OCI-LY7 (cell line): ENCODE data around the gene NOS2. TPM values are rescaled to one million over a fixed set of nuclear protein-coding genes. Genes with fewer than 3 reads are reported as not detected.
"Not testable (repeated sequence)": the region's sequence is repeated elsewhere in the genome, so short reads cannot be mapped to it uniquely, and the experiment has no call there.

Experiments used
- BruUV-seq: library from RNA; stranded (reverse); fragments of 400-500 nt; replicated peaks from 2 replicates; lab custom pipeline; 2021; lab: Mats Ljungman, UMichigan
- CTCF ChIA-PET: fragments of 300-600 bp; sonication (Branson Sonifier 250); formaldehyde crosslinking; loops from one replicate; lab custom pipeline; 2022; ENCODE audit warnings: antibody characterized with exemption; ENCODE audit not compliant: unreplicated experiment; lab: Charles Lee
- POLR2A ChIA-PET: fragments of 300-600 bp; sonication (Branson Sonifier 250); formaldehyde crosslinking; loops from one replicate; lab custom pipeline; 2022; ENCODE audit warnings: antibody characterized with exemption; lab: Charles Lee
- DNase-seq: peaks from one replicate; pipeline ENCODE4 v3.0.0-alpha.2; 2015; ENCODE audit warnings: low spot score
- H2AFZ ChIP-seq: fragments of 200-600 bp; sonication (generic), shearing (Covaris generic); 2 replicates; pipeline ENCODE4 v1.6.1; 2014; ENCODE audit warnings: mild to moderate bottlenecking, antibody characterized with exemption, low read length, moderate library complexity
- H3K27ac ChIP-seq: fragments of 200-600 bp; sonication (generic); 2 replicates; pipeline ENCODE4 v1.5.1; 2014; ENCODE audit warnings: mixed run types, low read depth, mild to moderate bottlenecking, moderate library complexity, low read length, inconsistent platforms; ENCODE audit not compliant: poor library complexity, severe bottlenecking
- H3K36me3 ChIP-seq: fragments of 200-600 bp; sonication (generic); 2 replicates; pipeline ENCODE4 v1.6.1; 2014; ENCODE audit warnings: mild to moderate bottlenecking, antibody characterized with exemption, low read length, moderate library complexity, mixed read lengths; ENCODE audit not compliant: insufficient read depth
- H3K4me1 ChIP-seq: fragments of 200-600 bp; sonication (generic); 2 replicates; pipeline ENCODE4 v1.5.1; 2014; ENCODE audit warnings: mild to moderate bottlenecking, low read length; ENCODE audit not compliant: insufficient read depth, poor library complexity, severe bottlenecking
- H3K4me2 ChIP-seq: fragments of 200-600 bp; sonication (generic); 2 replicates; pipeline ENCODE4 v1.6.1; 2014; ENCODE audit warnings: mild to moderate bottlenecking, low read length
- H3K4me3 ChIP-seq: fragments of 200-600 bp; sonication (generic); 2 replicates; pipeline ENCODE4 v1.5.1; 2014; ENCODE audit warnings: mild to moderate bottlenecking, low read depth, low read length; ENCODE audit not compliant: poor library complexity, severe bottlenecking
- H3K79me2 ChIP-seq: fragments of 200-600 bp; sonication (generic); 2 replicates; pipeline ENCODE4 v1.6.1; 2016; ENCODE audit warnings: low read depth, mild to moderate bottlenecking, low read length, moderate library complexity, mixed read lengths; ENCODE audit not compliant: insufficient read depth
- H3K9me2 ChIP-seq: fragments of 200-600 bp; sonication (generic); 2 replicates; pipeline ENCODE4 v1.6.1; 2016; ENCODE audit warnings: mild to moderate bottlenecking, low read length, mixed read lengths; ENCODE audit not compliant: insufficient read depth
- H3K9me3 ChIP-seq: fragments of 200-600 bp; sonication (generic); 2 replicates; pipeline ENCODE4 v1.6.1; 2014; ENCODE audit warnings: mild to moderate bottlenecking, mixed run types, low read length, mixed read lengths
- H4K20me1 ChIP-seq: fragments of 200-600 bp; sonication (generic); 2 replicates; pipeline ENCODE4 v1.6.1; 2014; ENCODE audit warnings: mild to moderate bottlenecking, antibody characterized with exemption, low read length, moderate library complexity, mixed read lengths; ENCODE audit not compliant: insufficient read depth
- CTCF ChIP-seq: fragments of 200-600 bp; sonication (generic); conservative IDR thresholded peaks from 2 replicates; pipeline ENCODE4 v1.5.1; 2014; ENCODE audit warnings: mild to moderate bottlenecking, antibody characterized with exemption, low read length, moderate library complexity, mixed read lengths
- EZH2phosphoT487 ChIP-seq: fragments of 200-600 bp; sonication (generic); IDR thresholded peaks from 2 replicates; pipeline ENCODE4 v1.6.1; 2018; ENCODE audit warnings: low read depth, borderline replicate concordance, mild to moderate bottlenecking, mixed run types, antibody characterized with exemption, low read length, moderate library complexity, mixed read lengths
- intact Hi-C: fragments of 100-400 bp; cut with micrococcal nuclease; formaldehyde crosslinking; loops from one replicate; pipeline ENCODE4 v1.10.0; 2022; ENCODE audit not compliant: unreplicated experiment
- total RNA-seq, 2 experiments: library from RNA; depleted of rRNA in 1 of 2; stranded (reverse); fragments of >200 nt in 1 of 2; shearing (Covaris generic) in 1 of 2; gene quantifications; 2 replicates each; pipeline ENCODE4 v1.2.3, GENCODE V29; 2014 to 2022

NOS2 gene
- total RNA-seq, 2 experiments from 2014 or later = not detected

DNA sequence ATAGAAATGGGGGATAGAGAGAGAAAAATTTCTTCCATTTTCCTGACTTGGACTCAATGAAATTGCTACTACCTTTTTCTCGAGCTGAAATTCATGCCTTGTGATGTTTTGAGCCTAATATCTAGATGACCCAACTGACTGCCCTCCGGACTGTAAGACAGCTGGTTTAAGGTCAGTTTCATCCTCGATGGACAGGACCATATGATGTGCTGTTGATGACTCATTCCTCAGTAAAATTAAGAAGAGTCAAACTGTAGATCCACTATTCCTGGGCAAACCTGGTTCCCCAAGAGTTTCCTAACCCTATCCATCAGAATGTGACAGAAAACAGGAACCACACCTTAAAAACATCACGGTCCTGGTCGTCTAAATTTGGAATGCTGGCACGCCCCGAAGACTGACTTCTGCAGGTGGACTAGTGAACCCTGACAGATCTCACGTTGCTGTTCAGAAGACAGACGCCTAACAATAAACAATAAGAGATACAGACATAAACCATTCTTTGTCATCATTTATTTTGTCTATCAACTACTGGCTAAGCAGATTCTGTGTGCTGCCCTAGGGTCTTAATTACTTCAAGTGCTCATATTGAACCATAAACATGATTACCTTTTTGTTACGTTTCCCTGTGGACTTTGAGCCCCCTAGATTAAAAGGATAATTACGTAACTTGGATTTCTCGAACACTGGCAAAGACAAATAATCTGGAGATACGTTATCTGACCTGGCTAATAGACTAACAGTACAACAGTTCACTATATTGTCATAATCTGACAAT is 45.1 kb upstream of the NOS2 start:
- no peaks in the 10 kb centered on the region for H3K9me3 ChIP-seq
- no peaks in the 10 kb centered on the region for H3K4me1 ChIP-seq
- no peak for DNase-seq
- no peaks in the 10 kb centered on the region for H4K20me1 ChIP-seq
- H3K79me2 ChIP-seq = no peaks in the 10 kb centered on the region
- H3K27ac ChIP-seq = no peak overlapping the region
- TF ChIP-seq EZH2phosphoT487 (no peak), CTCF (no peak)
- BruUV-seq = no TSS peak
- POLR2A ChIA-PET = no interaction called here
- H3K4me3 ChIP-seq = no peak overlapping the region
- H3K9me2 ChIP-seq = no peaks in the 10 kb centered on the region
- intact Hi-C loops = no loop called here
- H3K4me2 ChIP-seq = no peak overlapping the region
- H3K36me3 ChIP-seq = no peaks in the 10 kb centered on the region
- CTCF ChIA-PET = no interaction called here
- H2AFZ ChIP-seq = no peak overlapping the region

DNA sequence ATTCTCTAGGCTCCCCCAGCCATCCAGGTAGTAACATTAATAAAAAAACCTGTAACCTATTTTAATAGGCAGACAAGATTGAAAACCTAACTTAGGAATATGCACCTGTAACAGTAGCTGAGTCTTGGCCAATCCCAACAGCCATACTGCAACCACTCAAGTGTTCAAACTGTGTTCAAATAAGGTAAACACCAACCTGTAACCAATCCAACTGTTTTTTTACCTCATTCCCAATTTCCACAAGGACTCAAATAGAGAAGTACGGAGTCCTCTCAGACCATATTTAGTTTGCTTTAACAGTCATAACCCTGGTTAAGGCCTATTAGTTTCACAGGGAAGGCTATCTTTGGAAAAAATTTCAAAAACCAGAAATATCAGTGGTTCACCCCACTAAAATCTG is 40.4 kb upstream of the NOS2 start:
- Histone ChIP-seq H3K36me3 (no peaks in the 10 kb centered on the region), H2AFZ (no peak overlapping the region), H3K9me2 (no peaks in the 10 kb centered on the region), H4K20me1 (no peaks in the 10 kb centered on the region), H3K4me1 (no peaks in the 10 kb centered on the region), H3K79me2 (no peaks in the 10 kb centered on the region), H3K9me3 (no peaks in the 10 kb centered on the region), H3K4me2 (no peak overlapping the region), H3K4me3 (no peak overlapping the region), H3K27ac (no peak overlapping the region)
- intact Hi-C loops = no loop called here
- DNase-seq = no peak
- TF ChIP-seq CTCF = no peak
- TF ChIP-seq EZH2phosphoT487 = no peak
- BruUV-seq = no TSS peak
- CTCF ChIA-PET = no interaction called here
- POLR2A ChIA-PET = no interaction called here

GRCh38 chr17:27840406-27840678 is 40.0 kb upstream of the NOS2 start:
- H3K27ac ChIP-seq, CTCF ChIA-PET, H4K20me1 ChIP-seq, H3K4me2 ChIP-seq, H3K9me3 ChIP-seq, H3K79me2 ChIP-seq, H3K4me1 ChIP-seq, BruUV-seq, POLR2A ChIA-PET, H3K36me3 ChIP-seq, H3K4me3 ChIP-seq, intact Hi-C loops, H3K9me2 ChIP-seq, H2AFZ ChIP-seq, DNase-seq: not testable (repeated sequence)

- POLR2A ChIA-PET, DNase-seq, BruUV-seq, intact Hi-C loops, H3K4me1 ChIP-seq, H2AFZ ChIP-seq, H3K4me3 ChIP-seq, CTCF ChIA-PET, H3K9me3 ChIP-seq, H3K36me3 ChIP-seq, H3K4me2 ChIP-seq, H3K27ac ChIP-seq, H4K20me1 ChIP-seq, H3K79me2 ChIP-seq, H3K9me2 ChIP-seq: not testable (repeated sequence)
Observed at GRCh38 chr17:27839571-27840405, 39.5 kb upstream of the NOS2 start.

DNA sequence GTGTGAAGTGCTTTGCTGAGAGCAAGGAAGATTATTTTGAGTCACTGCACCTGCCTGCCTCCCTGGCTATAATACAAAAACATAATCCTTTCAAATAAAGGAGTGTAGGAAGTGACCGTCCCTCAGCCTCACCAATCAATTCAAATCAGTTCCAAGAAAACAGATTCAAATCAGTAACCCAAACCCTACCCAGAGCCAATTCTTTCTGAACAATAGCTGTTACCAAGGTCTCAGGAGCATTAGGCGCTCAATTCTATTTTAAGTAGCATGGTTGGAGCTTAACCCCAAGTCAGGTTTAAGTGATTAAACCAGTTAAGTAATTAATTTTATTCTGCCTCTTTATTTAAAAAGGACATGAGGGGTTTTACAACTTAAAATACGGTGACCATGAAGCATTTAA is 38.3 kb upstream of the NOS2 start:
- H3K36me3 ChIP-seq, H3K4me1 ChIP-seq, BruUV-seq, intact Hi-C loops, H4K20me1 ChIP-seq, H3K4me2 ChIP-seq, H3K9me2 ChIP-seq, H3K4me3 ChIP-seq, DNase-seq, POLR2A ChIA-PET, H3K27ac ChIP-seq, CTCF ChIA-PET, H2AFZ ChIP-seq, H3K9me3 ChIP-seq, H3K79me2 ChIP-seq: not testable (repeated sequence)
